Ectodermal cell (in vitro differentiated cells): ENCODE measurements around the gene MS4A3.
"Not testable (repeated sequence)": the region's sequence is repeated elsewhere in the genome, so short reads cannot be mapped to it uniquely, and the experiment has no call there.

Source experiments
- H3K27ac ChIP-seq: 2 replicates; pipeline ENCODE4 v1.7.0; 2013; ENCODE audit warnings: mild to moderate bottlenecking, low read depth, low read length; ENCODE audit not compliant: insufficient read depth, poor library complexity, severe bottlenecking
- H3K27me3 ChIP-seq: 2 replicates; pipeline ENCODE4 v1.7.0; 2013; ENCODE audit warnings: mild to moderate bottlenecking, low read length; ENCODE audit not compliant: insufficient read depth, control insufficient read depth, poor library complexity, severe bottlenecking
- H3K36me3 ChIP-seq: one replicate; pipeline ENCODE4 v1.7.0; 2013; ENCODE audit warnings: low read length; ENCODE audit not compliant: control insufficient read depth, insufficient read depth
- H3K4me1 ChIP-seq: one replicate; pipeline ENCODE4 v1.7.0; 2013; ENCODE audit warnings: low read length; ENCODE audit not compliant: control insufficient read depth, insufficient read depth
- H3K4me3 ChIP-seq: 2 replicates; pipeline ENCODE4 v1.7.0; 2013; ENCODE audit warnings: low read depth, low read length, control low read depth; ENCODE audit not compliant: insufficient read depth
- H3K9me3 ChIP-seq: 2 replicates; pipeline ENCODE4 v1.7.0; 2013; ENCODE audit warnings: mild to moderate bottlenecking, low read length, moderate library complexity; ENCODE audit not compliant: control insufficient read depth
- WGBS, 2 experiments: methylation state at CpG; one replicate each; pipeline ENCODE4 v1.1.7; 2013; ENCODE audit warnings: missing lambda C conversion rate in 2 of 2; 5-methylcytosine and 5-hydroxymethylcytosine counted together

MS4A3 gene

DNA sequence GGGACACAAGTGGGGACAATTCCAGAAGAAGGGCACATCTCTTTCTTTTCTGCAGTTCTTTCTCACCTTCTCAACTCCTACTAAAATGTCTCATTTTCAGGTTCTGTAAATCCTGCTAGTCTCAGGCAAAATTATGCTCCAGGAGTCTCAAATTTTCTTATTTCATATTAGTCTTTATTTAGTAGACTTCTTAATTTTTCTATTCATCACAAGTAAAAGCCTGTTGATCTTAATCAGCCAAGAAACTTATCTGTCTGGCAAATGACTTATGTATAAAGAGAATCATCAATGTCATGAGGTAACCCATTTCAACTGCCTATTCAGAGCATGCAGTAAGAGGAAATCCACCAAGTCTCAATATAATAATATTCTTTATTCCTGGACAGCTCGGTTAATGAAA, 31.9 kb downstream of the MS4A3 start, which contains the start of gene MS4A2:
MS4A2 (plus strand) TSS at position 301 of the 400 bp plus-strand sequence. CDS start 102 bp downstream, outside the sequence.
- H3K36me3 ChIP-seq = no peaks in the 10 kb centered on the region
- H3K27me3 ChIP-seq = no peaks in the 10 kb centered on the region
- 67 to 96% methylated on average over 1 of the region's 1 CpG for WGBS, 2 experiments
- H3K27ac ChIP-seq = no peak within 1 kb of the TSS
- H3K4me3 ChIP-seq = no peak within 1 kb of the TSS
- H3K4me1 ChIP-seq = no peaks in the 10 kb centered on the region
- H3K9me3 ChIP-seq = no peaks in the 10 kb centered on the region

DNA sequence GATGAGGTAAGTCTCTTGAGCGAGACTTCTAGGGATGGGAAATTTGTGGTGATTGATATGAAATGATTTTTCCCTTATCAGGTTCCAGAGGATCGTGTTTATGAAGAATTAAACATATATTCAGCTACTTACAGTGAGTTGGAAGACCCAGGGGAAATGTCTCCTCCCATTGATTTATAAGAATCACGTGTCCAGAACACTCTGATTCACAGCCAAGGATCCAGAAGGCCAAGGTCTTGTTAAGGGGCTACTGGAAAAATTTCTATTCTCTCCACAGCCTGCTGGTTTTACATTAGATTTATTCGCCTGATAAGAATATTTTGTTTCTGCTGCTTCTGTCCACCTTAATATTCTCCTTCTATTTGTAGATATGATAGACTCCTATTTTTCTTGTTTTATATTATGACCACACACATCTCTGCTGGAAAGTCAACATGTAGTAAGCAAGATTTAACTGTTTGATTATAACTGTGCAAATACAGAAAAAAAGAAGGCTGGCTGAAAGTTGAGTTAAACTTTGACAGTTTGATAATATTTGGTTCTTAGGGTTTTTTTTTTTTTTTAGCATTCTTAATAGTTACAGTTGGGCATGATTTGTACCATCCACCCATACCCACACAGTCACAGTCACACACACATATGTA, 39.1 kb downstream of the MS4A3 start:
- no peak overlapping the region for H3K27ac ChIP-seq
- no peaks in the 10 kb centered on the region for H3K27me3 ChIP-seq
- H3K4me1 ChIP-seq = no peaks in the 10 kb centered on the region
- no peaks in the 10 kb centered on the region for H3K9me3 ChIP-seq
- no peaks in the 10 kb centered on the region for H3K36me3 ChIP-seq
- WGBS, 2 experiments = 92% methylated on average over 2 to 4 of the region's 4 CpGs
- no peak overlapping the region for H3K4me3 ChIP-seq

DNA sequence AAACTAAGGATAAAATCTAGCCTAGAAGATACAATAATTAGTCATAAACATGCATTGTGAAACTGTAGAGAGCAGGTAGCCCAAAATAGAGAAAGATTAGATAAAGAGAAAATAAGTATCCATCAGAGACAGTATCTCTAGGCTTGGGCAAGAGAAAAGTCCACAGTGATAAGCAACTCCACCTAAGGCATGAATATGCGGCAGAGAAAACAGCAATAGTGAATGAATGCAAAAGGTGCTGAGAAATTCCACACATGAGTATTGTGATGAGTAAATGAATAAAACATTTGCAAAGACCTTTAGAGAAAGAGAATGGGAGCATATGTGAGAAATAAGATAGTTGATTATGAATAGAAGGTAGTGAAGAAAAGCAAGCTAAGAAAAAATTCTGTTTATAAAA, 40.7 kb downstream of the MS4A3 start:
- Histone ChIP-seq H3K9me3 (no peaks in the 10 kb centered on the region), H3K36me3 (no peaks in the 10 kb centered on the region), H3K27me3 (no peaks in the 10 kb centered on the region), H3K4me1 (no peaks in the 10 kb centered on the region), H3K4me3 (no peak overlapping the region), H3K27ac (no peak overlapping the region)
- WGBS, 2 experiments = 97 to 100% methylated on average over 1 of the region's 1 CpG

DNA sequence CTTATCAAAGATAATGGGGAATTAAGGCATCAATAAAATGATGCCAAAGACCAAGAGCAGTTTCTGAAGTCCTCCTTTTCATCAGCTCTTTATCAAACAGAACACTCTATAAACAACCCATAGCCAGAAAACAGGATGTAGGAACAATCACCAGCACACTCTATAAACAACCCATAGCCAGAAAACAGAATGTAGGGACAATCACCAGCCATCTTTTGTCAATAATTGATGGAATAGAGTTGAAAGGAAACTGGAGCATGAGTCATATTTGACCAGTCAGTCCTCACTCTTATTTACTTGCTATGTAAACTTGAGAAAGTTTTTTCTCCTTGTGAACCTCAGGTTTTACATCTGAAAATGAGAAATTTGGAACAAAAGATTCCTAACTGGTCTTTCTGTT, 42.0 kb downstream of the MS4A3 start:
- no peak overlapping the region for H3K27ac ChIP-seq
- no peaks in the 10 kb centered on the region for H3K9me3 ChIP-seq
- H3K4me1 ChIP-seq = no peaks in the 10 kb centered on the region
- no peak overlapping the region for H3K4me3 ChIP-seq
- H3K27me3 ChIP-seq = no peaks in the 10 kb centered on the region
- no peaks in the 10 kb centered on the region for H3K36me3 ChIP-seq

DNA sequence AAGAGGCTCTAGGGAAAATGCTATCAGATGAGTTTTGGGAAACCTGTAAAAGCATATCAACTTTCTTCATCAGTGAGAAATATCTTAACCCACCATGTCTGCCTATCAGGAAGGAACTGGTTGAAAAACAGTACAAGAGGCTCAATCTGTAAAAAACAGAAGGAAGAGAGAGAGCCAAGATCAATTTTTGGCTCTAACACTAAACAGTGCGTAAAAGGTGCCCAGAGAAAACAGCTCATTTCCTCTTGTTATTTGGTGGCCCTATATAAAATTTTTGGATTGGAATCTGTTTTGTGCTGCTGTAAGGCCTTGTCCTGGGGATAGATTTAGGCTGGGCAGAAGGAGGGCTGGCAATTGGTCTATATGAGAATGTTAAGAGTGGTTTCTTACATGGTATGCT, 44.1 kb downstream of the MS4A3 start:
- H3K9me3 ChIP-seq = no peaks in the 10 kb centered on the region
- no peak overlapping the region for H3K4me3 ChIP-seq
- H3K4me1 ChIP-seq = no peaks in the 10 kb centered on the region
- 98% methylated on average over 1 of the region's 1 CpG for WGBS, 2 experiments
- no peaks in the 10 kb centered on the region for H3K36me3 ChIP-seq
- H3K27me3 ChIP-seq = no peaks in the 10 kb centered on the region
- no peak overlapping the region for H3K27ac ChIP-seq

DNA sequence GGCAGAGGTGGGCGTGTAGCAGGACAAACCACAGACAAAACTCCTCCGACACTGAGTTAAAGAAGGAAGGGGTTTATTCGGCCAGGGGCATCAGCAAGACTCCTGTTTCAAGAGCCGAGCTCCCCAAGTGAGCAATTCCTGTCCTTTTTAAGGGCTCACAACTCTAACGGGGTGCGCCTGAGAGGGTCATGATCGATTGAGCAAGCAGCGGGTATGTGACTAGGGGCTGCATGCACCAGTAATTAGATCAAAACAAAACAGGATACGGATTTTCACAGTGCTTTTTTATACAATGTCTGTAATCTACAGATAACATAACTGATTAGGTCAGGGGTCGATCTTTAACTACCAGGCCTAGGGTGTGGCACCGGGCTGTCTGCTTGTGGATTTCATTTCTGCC, 44.9 kb downstream of the MS4A3 start:
- not testable (repeated sequence) for H3K36me3 ChIP-seq, H3K27me3 ChIP-seq, H3K4me1 ChIP-seq, H3K9me3 ChIP-seq, H3K4me3 ChIP-seq, H3K27ac ChIP-seq
- WGBS, 2 experiments = 93 to 95% methylated on average over 10 to 11 of the region's 11 CpGs

DNA sequence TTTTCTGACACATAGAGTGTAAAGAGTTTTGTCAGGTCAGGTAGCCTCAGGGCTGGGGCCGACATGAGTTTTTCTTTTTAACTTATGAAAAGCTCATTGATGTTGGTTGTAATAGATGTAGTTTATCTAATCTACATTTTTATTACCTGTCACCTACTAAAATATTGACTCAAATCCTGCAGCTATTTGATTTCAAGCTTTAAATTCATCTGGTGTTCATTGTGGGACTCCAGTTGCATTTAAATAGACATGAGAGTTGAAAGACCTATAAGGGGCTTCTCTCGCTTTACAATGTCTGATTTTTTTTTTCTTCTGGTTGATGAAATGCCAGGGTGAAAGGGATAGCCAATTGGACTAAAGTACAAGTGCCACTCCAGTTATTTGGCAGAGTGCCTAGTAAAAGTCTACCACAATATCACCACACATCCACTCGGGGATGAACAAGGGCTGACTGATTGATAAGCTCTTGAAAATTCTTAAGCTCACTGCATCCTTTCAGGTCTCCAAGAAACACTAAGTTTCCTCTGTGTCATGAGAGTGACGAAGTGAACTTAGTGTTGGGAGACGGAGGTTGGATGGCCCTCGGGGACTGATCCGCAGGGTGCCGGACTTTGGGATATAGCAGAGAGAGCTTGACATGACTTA, 48.1 kb downstream of the MS4A3 start:
- H3K27me3 ChIP-seq, H3K4me1 ChIP-seq, H3K36me3 ChIP-seq, H3K4me3 ChIP-seq, H3K27ac ChIP-seq, H3K9me3 ChIP-seq: not testable (repeated sequence)
- whole genome bisulfite sequencing, 2 experiments = 91 to 94% methylated on average over 7 to 8 of the region's 8 CpGs

DNA sequence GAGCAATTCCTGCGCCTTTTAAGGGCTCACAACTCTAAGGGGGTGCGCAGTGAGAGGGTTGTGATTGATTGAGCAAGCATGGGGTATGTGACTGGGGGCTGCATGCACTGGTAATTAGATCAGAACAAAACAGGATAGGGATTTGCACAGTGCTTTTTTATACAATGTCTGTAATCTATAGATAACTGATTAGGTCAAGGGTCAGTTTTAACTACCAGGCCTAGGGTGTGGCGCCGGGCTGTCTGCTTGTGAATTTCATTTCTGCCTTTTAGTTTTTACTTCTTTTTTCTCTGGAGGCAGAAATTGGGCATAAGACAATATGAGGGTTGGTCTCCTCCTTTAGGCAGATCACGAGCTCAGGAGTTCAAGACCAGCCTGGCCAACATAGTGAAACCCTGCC, 52.2 kb downstream of the MS4A3 start:
- not testable (repeated sequence) for H3K27ac ChIP-seq, H3K4me3 ChIP-seq, H3K9me3 ChIP-seq, H3K27me3 ChIP-seq, H3K36me3 ChIP-seq, H3K4me1 ChIP-seq
- 94% methylated on average over 5 of the region's 5 CpGs for WGBS, 2 experiments

DNA sequence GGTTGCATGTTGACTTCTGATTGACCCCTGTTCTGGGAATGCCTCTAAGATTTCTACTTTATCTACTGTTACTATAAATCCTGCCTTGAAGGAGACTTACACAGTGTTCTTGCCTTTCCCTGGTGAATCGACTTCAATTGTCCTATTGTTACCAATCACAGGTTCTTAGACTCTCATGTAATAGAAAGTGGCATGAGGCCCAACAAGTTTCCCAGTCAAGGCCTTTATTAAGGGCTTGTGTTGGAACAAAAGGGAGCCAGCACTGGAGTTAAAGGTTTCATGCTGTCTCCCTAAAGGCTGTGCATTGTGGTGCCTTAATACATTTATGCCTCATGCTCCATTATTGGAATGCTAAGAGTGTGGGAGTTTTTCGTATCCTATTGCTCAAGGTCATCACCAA, 55.3 kb downstream of the MS4A3 start:
- Histone ChIP-seq H3K36me3 (no peaks in the 10 kb centered on the region), H3K27ac (no peak overlapping the region), H3K4me3 (no peak overlapping the region), H3K4me1 (no peaks in the 10 kb centered on the region), H3K9me3 (no peaks in the 10 kb centered on the region), H3K27me3 (no peaks in the 10 kb centered on the region)
- WGBS, 2 experiments = 79 to 81% methylated on average over 2 of the region's 2 CpGs

DNA sequence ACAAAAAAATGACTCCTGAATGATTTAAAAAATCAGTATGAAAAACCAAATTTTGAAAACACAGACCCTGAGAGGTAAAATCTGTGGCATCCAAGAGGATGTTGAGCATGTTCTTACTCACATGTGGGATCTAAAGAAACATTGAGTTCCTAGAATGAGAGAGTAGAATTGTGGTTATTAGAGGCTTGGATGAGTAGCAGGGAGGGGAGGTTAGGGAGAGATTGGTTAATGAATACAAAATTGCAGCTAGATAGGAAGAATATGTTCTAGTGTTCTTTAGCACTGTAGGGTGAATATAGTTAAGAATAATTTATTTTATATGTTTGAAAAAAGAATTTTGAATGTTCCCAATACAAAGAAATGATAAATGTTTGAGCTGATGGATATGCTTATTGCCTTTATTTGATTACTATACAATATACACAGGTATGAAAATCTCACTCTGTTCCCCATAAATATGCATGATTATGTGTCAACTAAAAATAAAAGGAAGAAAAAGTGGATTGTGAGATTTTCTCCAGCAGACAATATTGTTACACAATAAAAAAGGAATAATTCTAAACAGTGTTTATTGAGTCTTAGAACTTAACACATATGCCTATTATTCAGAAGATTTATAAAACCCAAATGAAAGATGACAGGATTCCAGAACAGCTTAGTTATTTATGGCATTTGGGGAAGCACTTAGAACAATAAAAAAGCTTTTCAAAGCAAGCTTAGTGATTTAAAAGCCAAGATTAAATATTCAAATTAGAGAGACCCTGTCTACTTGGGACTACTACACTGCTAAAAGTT, 60.7 kb downstream of the MS4A3 start:
- peaks cover 7% of the 10 kb centered on the region for H3K4me1 ChIP-seq
- no peak overlapping the region for H3K27ac ChIP-seq
- no peaks in the 10 kb centered on the region for H3K27me3 ChIP-seq
- H3K9me3 ChIP-seq = no peaks in the 10 kb centered on the region
- no peak overlapping the region for H3K4me3 ChIP-seq
- H3K36me3 ChIP-seq = no peaks in the 10 kb centered on the region
